Smooth muscle cell (in vitro differentiated cells): ENCODE measurements around the gene KRTAP4-3. TPM values are rescaled to one million over a fixed set of nuclear protein-coding genes. Genes with fewer than 3 reads are reported as not detected.
"Not testable (repeated sequence)": the region's sequence is repeated elsewhere in the genome, so short reads cannot be mapped to it uniquely, and the experiment has no call there.

Experiments used
- DNase-seq: peaks from one replicate; lab custom pipeline; 2025; ENCODE audit not compliant: unreplicated experiment; lab: John Stamatoyannopoulos, UW
- H2AFZ ChIP-seq: fragments of 200-600 bp; sonication (generic); 2 replicates; pipeline ENCODE4 v1.6.0; 2016; ENCODE audit warnings: antibody characterized with exemption, low read depth, mild to moderate bottlenecking
- H3F3A ChIP-seq: fragments of 200-600 bp; sonication (generic); 2 replicates; pipeline ENCODE4 v1.6.0; 2017; ENCODE audit warnings: antibody characterized with exemption, low read depth
- H3K27ac ChIP-seq: fragments of 200-600 bp; sonication (generic); 2 replicates; pipeline ENCODE4 v1.5.1; 2016; ENCODE audit warnings: low read depth, mild to moderate bottlenecking
- H3K27me3 ChIP-seq: fragments of 200-600 bp; sonication (generic); 2 replicates; pipeline ENCODE4 v1.6.1; 2016; ENCODE audit warnings: low read depth, mild to moderate bottlenecking
- H3K36me3 ChIP-seq: fragments of 200-600 bp; sonication (generic); 2 replicates; pipeline ENCODE4 v1.5.1; 2016; ENCODE audit warnings: low read depth
- H3K4me1 ChIP-seq: fragments of 200-600 bp; sonication (generic); 2 replicates; pipeline ENCODE4 v1.5.1; 2016; ENCODE audit warnings: low read depth
- H3K4me2 ChIP-seq: fragments of 200-600 bp; sonication (generic); 2 replicates; pipeline ENCODE4 v1.6.0; 2016; ENCODE audit warnings: mild to moderate bottlenecking
- H3K4me3 ChIP-seq: fragments of 200-600 bp; sonication (generic); 2 replicates; pipeline ENCODE4 v1.5.1; 2016; ENCODE audit warnings: mild to moderate bottlenecking
- H3K79me2 ChIP-seq: fragments of 200-600 bp; sonication (generic); 2 replicates; pipeline ENCODE4 v1.6.0; 2016; ENCODE audit warnings: low read depth, mild to moderate bottlenecking
- H3K9ac ChIP-seq: fragments of 200-600 bp; sonication (generic); 2 replicates; pipeline ENCODE4 v1.6.0; 2016; ENCODE audit warnings: low read depth
- H3K9me3 ChIP-seq: fragments of 200-600 bp; sonication (generic); replicated peaks from 2 replicates; pipeline ENCODE4 v1.5.1; 2016; ENCODE audit warnings: low read depth
- H4K20me1 ChIP-seq: fragments of 200-600 bp; sonication (generic); 2 replicates; pipeline ENCODE4 v1.6.0; 2016; ENCODE audit warnings: low read depth
- CTCF ChIP-seq: fragments of 200-600 bp; sonication (generic); IDR thresholded peaks from 2 replicates; pipeline ENCODE4 v1.5.1; 2017; ENCODE audit warnings: borderline replicate concordance, mild to moderate bottlenecking, antibody characterized with exemption; ENCODE audit not compliant: insufficient read depth, poor library complexity, severe bottlenecking
- WGBS: methylation state at CpG from one replicate; pipeline ENCODE4 v1.1.7; 2016; ENCODE audit warnings: low lambda C conversion rate; 5-methylcytosine and 5-hydroxymethylcytosine counted together
- polyA plus RNA-seq: library from polyadenylated mRNA; unstranded; fragments of >200 nt; fragmentation: Nextera tagmentation; extraction: Ambion mirVana; gene quantifications from 2 replicates; pipeline ENCODE4 v1.2.1, GENCODE V29; 2016
- total RNA-seq: library from RNA; depleted of rRNA; stranded (reverse); fragments of >200 nt; gene quantifications from 2 replicates; pipeline ENCODE4 v1.2.3, GENCODE V29; 2014

The KRTAP4-3 gene
- total and polyA plus RNA-seq, 2 experiments from 2014 or later = not detected

DNA sequence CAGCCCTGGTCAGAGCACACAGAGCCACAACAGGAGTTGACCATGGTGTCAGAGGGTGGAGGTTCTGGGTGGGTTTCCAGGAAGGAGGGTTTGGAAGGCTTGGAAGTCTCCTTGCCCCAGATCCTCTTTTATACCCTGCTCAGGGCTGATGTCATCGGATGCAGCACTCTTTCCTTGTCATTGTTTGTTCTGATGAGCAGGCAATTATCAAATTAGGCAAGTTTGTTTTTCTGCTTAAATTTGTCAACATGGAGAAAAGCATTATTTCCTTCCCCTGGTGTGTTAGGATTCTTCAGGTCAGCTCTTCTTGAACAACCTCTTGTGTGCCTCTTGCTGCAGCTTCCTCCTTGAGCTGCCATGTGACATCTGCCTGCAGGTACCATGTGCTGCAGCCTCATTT lies 7.4 kb downstream of the KRTAP4-3 start, which contains the start of gene KRTAP4-4:
Gene KRTAP4-4 (minus strand): TSS at position 101 of the 400 bp plus-strand sequence. CDS start 57 bp downstream, at position 44.
- Histone ChIP-seq H3K9me3 (no peaks in the 10 kb centered on the region), H3K4me2 (no peak within 1 kb of the TSS), H3K79me2 (no peaks in the 10 kb centered on the region), H3K36me3 (no peaks in the 10 kb centered on the region), H3F3A (no peaks in the 10 kb centered on the region), H3K27ac (no peak within 1 kb of the TSS), H3K4me3 (no peak within 1 kb of the TSS), H3K27me3 (peaks cover 4% of the 10 kb centered on the region), H3K4me1 (no peaks in the 10 kb centered on the region), H4K20me1 (no peaks in the 10 kb centered on the region), H3K9ac (no peak within 1 kb of the TSS), H2AFZ (no peak within 1 kb of the TSS)
- DNase-seq = no peak
- no peak for TF ChIP-seq CTCF
- 89% methylated on average over 1 of the region's 1 CpG for WGBS

DNA sequence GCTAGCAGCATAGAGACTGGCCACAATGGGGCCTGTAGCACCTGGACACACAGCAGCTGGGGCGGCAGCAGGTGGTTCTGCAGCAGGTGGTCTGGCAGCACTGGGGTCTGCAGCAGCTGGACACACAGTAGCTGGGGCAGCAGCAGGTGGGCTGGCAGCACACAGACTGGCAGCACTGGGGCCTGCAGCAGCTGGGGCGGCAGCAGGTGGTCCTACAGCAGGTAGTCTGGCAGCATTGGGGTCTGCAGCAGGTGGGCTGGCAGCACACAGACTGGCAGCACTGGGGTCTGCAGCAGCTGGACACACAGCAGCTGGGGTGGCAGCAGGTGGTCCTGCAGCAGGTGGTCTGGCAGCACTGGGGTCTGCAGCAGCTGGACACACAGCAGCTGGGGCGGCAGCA lies 7.8 kb downstream of the KRTAP4-3 start:
- H3K9me3 ChIP-seq, H3K79me2 ChIP-seq, H3K4me1 ChIP-seq, H3K27me3 ChIP-seq, H3K4me2 ChIP-seq, H2AFZ ChIP-seq, H3K36me3 ChIP-seq, H4K20me1 ChIP-seq, H3K27ac ChIP-seq, H3K4me3 ChIP-seq, H3F3A ChIP-seq, DNase-seq, H3K9ac ChIP-seq: not testable (repeated sequence)
- WGBS = 82% methylated on average over 3 of the region's 3 CpGs

- DNase-seq = no peak
- TF ChIP-seq CTCF = no peak
- Histone ChIP-seq H3F3A (no peaks in the 10 kb centered on the region), H3K27me3 (no peaks in the 10 kb centered on the region), H3K27ac (no peak overlapping the region), H3K36me3 (no peaks in the 10 kb centered on the region), H3K4me2 (no peak overlapping the region), H3K79me2 (no peaks in the 10 kb centered on the region), H3K4me1 (no peaks in the 10 kb centered on the region), H3K9ac (no peak overlapping the region), H3K9me3 (no peaks in the 10 kb centered on the region), H3K4me3 (no peak overlapping the region), H4K20me1 (no peaks in the 10 kb centered on the region), H2AFZ (peak overlapping the region; percentile 26)
- WGBS = 7% methylated on average over 2 of the region's 2 CpGs
These were observed 14.2 kb downstream of the KRTAP4-3 start for GRCh38 chr17:41153856-41154255.

DNA sequence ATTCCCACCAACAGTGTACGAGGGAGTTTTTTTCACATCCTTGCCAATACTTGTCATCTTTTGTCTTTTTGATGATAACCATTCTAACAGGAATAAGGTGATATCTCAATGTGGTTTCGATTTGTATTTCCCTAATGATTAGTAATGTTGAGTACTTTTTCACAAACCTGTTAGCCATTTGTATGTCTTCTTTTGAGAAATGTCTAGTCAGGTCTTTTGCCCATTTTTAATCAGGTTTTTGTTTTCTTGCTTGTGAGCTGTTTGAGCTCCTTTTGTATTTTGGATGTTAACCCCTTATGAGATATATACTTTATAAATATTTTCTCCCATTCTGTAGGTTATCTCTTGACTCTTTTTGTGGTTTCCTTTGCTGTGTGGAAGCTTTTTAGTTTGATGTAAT lies 16.5 kb downstream of the KRTAP4-3 start:
- no peak overlapping the region for H3K27ac ChIP-seq
- H3K4me1 ChIP-seq = no peaks in the 10 kb centered on the region
- H4K20me1 ChIP-seq = no peaks in the 10 kb centered on the region
- H2AFZ ChIP-seq = no peak overlapping the region
- H3K9ac ChIP-seq = no peak overlapping the region
- H3K9me3 ChIP-seq = no peaks in the 10 kb centered on the region
- no peak for TF ChIP-seq CTCF
- no peak for DNase-seq
- no peaks in the 10 kb centered on the region for H3F3A ChIP-seq
- no peaks in the 10 kb centered on the region for H3K27me3 ChIP-seq
- no peaks in the 10 kb centered on the region for H3K79me2 ChIP-seq
- H3K4me3 ChIP-seq = no peak overlapping the region
- 95% methylated on average over 2 of the region's 2 CpGs for WGBS
- no peaks in the 10 kb centered on the region for H3K36me3 ChIP-seq
- no peak overlapping the region for H3K4me2 ChIP-seq
